A673 (cell line): Measurements from ENCODE around the gene WDR43.

Source experiments
- EZH2 ChIP-seq: fragments of 200-600 bp; sonication (generic); IDR thresholded peaks from 2 replicates; pipeline ENCODE4 v1.6.1; 2017; ENCODE audit warnings: borderline replicate concordance, low read depth, mild to moderate bottlenecking, mixed read lengths, antibody characterized with exemption, low read length; ENCODE audit not compliant: poor library complexity, severe bottlenecking
- TF ChIP-seq, protein P1 (sequence below): fragments of 300-800, 200-600 bp; sonication (generic); conservative IDR thresholded peaks from 2 replicates; pipeline ENCODE4 v1.5.1; 2017; ENCODE audit warnings: low read depth, mild to moderate bottlenecking, antibody characterized with exemption, low read length, moderate library complexity, mixed read lengths

DNA sequence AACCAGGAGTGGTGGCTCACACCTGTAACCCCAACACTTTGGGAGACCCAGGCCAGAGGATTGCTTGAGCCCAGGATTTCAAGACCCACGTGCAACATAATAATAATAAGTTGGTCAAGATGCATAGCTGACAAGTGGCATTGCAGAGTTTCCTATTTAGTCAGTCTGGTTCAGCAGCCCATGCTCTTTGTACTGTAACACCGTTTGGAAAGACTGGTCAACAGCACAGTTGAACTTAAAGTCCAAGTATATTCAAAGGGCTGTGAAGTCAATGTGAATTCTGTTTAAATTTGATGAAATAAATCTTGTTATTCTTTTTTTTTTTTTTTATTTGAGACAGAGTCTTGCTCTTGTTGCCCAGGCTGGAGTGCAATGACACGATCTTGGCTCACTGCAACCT is 22.8 kb upstream of the WDR43 start:
- TF ChIP-seq, protein P1, sequence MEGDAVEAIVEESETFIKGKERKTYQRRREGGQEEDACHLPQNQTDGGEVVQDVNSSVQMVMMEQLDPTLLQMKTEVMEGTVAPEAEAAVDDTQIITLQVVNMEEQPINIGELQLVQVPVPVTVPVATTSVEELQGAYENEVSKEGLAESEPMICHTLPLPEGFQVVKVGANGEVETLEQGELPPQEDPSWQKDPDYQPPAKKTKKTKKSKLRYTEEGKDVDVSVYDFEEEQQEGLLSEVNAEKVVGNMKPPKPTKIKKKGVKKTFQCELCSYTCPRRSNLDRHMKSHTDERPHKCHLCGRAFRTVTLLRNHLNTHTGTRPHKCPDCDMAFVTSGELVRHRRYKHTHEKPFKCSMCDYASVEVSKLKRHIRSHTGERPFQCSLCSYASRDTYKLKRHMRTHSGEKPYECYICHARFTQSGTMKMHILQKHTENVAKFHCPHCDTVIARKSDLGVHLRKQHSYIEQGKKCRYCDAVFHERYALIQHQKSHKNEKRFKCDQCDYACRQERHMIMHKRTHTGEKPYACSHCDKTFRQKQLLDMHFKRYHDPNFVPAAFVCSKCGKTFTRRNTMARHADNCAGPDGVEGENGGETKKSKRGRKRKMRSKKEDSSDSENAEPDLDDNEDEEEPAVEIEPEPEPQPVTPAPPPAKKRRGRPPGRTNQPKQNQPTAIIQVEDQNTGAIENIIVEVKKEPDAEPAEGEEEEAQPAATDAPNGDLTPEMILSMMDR, result no peak
- no peak for TF ChIP-seq EZH2
